Measurements from ENCODE around the gene NNT. TPM values are rescaled to one million over a fixed set of nuclear protein-coding genes. Genes with fewer than 3 reads are reported as not detected.

Gene NNT
- total and polyA plus RNA-seq, 8 donors, result 72.4 to 112 (median 85.1) TPM

GRCh38 chr5:43616535-43616934 lies 13.6 kb downstream of the NNT start:
- intact Hi-C loops (cut with DNase I), result no loop called here
- Histone ChIP-seq H3K4me1 (peaks cover 0 to 6% of the 10 kb centered on the region in 2 donors), H3K27ac (no peak overlapping the region), H3K36me3 (peaks cover 0 to 61% of the 10 kb centered on the region in 2 donors), H3K9me3 (no peaks in the 10 kb centered on the region), H3K4me3 (no peak overlapping the region), H3K27me3 (no peaks in the 10 kb centered on the region)
- DNase-seq (no peak), ATAC-seq (peak; percentile 85)
- TF ChIP-seq, protein P1, sequence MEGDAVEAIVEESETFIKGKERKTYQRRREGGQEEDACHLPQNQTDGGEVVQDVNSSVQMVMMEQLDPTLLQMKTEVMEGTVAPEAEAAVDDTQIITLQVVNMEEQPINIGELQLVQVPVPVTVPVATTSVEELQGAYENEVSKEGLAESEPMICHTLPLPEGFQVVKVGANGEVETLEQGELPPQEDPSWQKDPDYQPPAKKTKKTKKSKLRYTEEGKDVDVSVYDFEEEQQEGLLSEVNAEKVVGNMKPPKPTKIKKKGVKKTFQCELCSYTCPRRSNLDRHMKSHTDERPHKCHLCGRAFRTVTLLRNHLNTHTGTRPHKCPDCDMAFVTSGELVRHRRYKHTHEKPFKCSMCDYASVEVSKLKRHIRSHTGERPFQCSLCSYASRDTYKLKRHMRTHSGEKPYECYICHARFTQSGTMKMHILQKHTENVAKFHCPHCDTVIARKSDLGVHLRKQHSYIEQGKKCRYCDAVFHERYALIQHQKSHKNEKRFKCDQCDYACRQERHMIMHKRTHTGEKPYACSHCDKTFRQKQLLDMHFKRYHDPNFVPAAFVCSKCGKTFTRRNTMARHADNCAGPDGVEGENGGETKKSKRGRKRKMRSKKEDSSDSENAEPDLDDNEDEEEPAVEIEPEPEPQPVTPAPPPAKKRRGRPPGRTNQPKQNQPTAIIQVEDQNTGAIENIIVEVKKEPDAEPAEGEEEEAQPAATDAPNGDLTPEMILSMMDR (IDR thresholded peaks at IDR 0.05), result no peak

GRCh38 chr5:43619380-43619779 lies 16.4 kb downstream of the NNT start:
- H3K27me3 ChIP-seq, result no peaks in the 10 kb centered on the region
- no peaks in the 10 kb centered on the region for H3K9me3 ChIP-seq
- TF ChIP-seq, protein P1 (IDR thresholded peaks at IDR 0.05), result no peak
- DNase-seq (no peak), ATAC-seq (no peak)
- H3K27ac ChIP-seq, result peak overlapping the region; percentile 34 to 35
- peaks cover 0 to 53% of the 10 kb centered on the region in 2 donors for H3K36me3 ChIP-seq
- no peak overlapping the region for H3K4me3 ChIP-seq
- intact Hi-C loops (cut with DNase I), result no loop called here
- H3K4me1 ChIP-seq, result peaks cover 0 to 6% of the 10 kb centered on the region in 2 donors

- Histone ChIP-seq H3K27me3 (no peaks in the 10 kb centered on the region), H3K4me3 (no peak overlapping the region), H3K36me3 (peaks cover 0 to 49% of the 10 kb centered on the region in 2 donors), H3K9me3 (no peaks in the 10 kb centered on the region), H3K4me1 (peaks cover 0 to 6% of the 10 kb centered on the region in 2 donors), H3K27ac (peak overlapping the region; percentile 34 to 35)
- TF ChIP-seq, protein P1 (IDR thresholded peaks at IDR 0.05), result no peak
- ATAC-seq (peak; percentile 34), DNase-seq (no peak)
- intact Hi-C loops (cut with DNase I), result no loop called here
Measured at GRCh38 chr5:43619911-43620310, 16.9 kb downstream of the NNT start.

DNA sequence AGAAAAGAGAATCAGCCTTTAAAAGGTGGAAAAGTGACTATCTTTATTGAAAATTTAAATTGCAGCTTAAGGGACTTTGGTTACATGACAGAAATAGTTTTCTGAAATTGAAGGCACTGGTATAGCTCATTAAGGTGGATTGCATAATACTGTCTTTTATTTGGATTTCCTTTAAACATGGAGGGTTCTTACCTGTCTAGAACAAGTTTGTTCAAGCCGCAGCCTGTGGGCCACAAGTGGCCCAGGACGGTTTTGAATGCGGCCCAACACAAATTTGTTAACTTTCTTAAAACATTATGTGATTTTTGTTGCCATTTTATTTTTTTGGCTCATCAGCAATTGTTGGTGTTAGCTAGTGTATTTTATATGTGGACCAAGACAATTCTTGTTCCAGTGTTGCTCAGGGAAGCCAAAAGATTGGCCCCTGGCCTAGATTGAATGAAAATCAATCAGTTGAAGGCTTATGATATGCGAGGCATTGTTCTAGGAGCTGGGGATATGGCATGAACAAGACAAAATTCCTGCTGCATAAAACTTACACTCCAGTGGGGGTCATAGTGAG lies 18.0 kb downstream of the NNT start:
- ATAC-seq, result peak; percentile 88
- H3K27me3 ChIP-seq, result no peaks in the 10 kb centered on the region
- intact Hi-C loops (cut with DNase I), result no loop called here
- TF ChIP-seq, protein P1 (IDR thresholded peaks at IDR 0.05), result no peak
- H3K36me3 ChIP-seq, result peaks cover 0 to 42% of the 10 kb centered on the region in 2 donors
- no peak for DNase-seq
- peak overlapping the region in 1 of 2 donors; percentile 55 for H3K27ac ChIP-seq
- no peak overlapping the region for H3K4me3 ChIP-seq
- no peaks in the 10 kb centered on the region for H3K9me3 ChIP-seq
- peaks cover 0 to 6% of the 10 kb centered on the region in 2 donors for H3K4me1 ChIP-seq

DNA sequence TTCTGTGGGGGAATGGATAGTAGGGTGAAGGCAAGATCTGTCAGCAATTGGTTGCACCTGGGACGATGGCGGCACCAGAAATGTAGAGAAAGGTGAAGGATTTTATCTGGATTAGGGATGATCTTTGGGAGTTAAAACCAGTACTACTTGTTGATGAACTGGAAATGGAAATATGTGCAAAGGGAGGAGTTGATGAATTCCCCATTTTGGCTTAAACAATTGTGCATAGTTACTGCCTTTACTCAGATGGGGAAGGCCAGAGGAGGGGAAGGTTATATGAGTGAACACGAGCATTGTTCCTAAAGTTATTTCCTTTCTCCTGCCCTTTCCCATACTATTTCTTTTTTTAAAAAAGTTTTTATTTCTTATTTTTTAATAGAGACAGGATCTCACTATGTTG lies 19.1 kb downstream of the NNT start:
- no peak overlapping the region for H3K27ac ChIP-seq
- H3K27me3 ChIP-seq, result no peaks in the 10 kb centered on the region
- TF ChIP-seq, protein P1 (IDR thresholded peaks at IDR 0.05), result no peak
- H3K4me3 ChIP-seq, result no peak overlapping the region
- intact Hi-C loops (cut with DNase I), result no loop called here
- no peak for ATAC-seq
- DNase-seq, result no peak
- no peaks in the 10 kb centered on the region for H3K4me1 ChIP-seq
- H3K9me3 ChIP-seq, result no peaks in the 10 kb centered on the region
- H3K36me3 ChIP-seq, result peaks cover 0 to 32% of the 10 kb centered on the region in 2 donors

Data from left lung (tissue), 10 donors.